K562 (cell line): Measurements from ENCODE around the gene OR51V1. TPM values are rescaled to one million over a fixed set of nuclear protein-coding genes. Genes with fewer than 3 reads are reported as not detected.
A peak's percentile ranks its signal among the peaks of the same experiment; 100 is the strongest.

ENCODE experiments used
- ARNT ChIP-seq, 2 experiments: fragments of 450-650 bp; IDR thresholded peaks; 2 replicates each; pipeline ENCODE4 v1.6.1; 2016; ENCODE audit warnings: mild to moderate bottlenecking in 1 of 2
- CBFA2T3 ChIP-seq: fragments of 450-650 bp; IDR thresholded peaks from 2 replicates; pipeline ENCODE4 v1.6.1; 2017
- CBFB ChIP-seq: sonication (generic); formaldehyde crosslinking; IDR thresholded peaks from 2 replicates; pipeline ENCODE4 v1.4.0; 2020; ENCODE audit warnings: mild to moderate bottlenecking, missing genetic modification reagents
- GABPB2 ChIP-seq: fragments of 250-450 bp; sonication (Bioruptor Pico); conservative IDR thresholded peaks from 2 replicates; pipeline ENCODE4 v1.5.1; 2021; ENCODE audit warnings: mild to moderate bottlenecking
- HDAC8 ChIP-seq: fragments of 450-650 bp; IDR thresholded peaks from 2 replicates; pipeline ENCODE4 v1.6.1; 2016; ENCODE audit warnings: mild to moderate bottlenecking, missing genetic modification characterization, moderate library complexity, missing compliant biosample characterization
- JUN ChIP-seq, 2 experiments: sonication (generic) in 1 of 2; formaldehyde crosslinking in 1 of 2; IDR thresholded peaks; 2 replicates each; pipeline versions ENCODE4 v1.6.1 to v1.8.0; 2012 to 2022; ENCODE audit warnings: borderline replicate concordance in 2 of 2, mild to moderate bottlenecking in 2 of 2, improper control_type of control experiment in 1 of 2, low read depth in 1 of 2, low read length in 1 of 2, missing genetic modification reagents in 1 of 2
- MAZ ChIP-seq, 2 experiments: fragments of 450-650 bp in 1 of 2; sonication (generic) in 1 of 2; formaldehyde crosslinking; IDR thresholded peaks in 1 of 2; conservative IDR thresholded peaks in 1 of 2; 2 replicates each; pipeline versions ENCODE4 v1.4.0 to v1.5.0; 2020; ENCODE audit warnings: mild to moderate bottlenecking in 1 of 2, missing genetic modification reagents in 1 of 2
- MTF1 ChIP-seq: fragments of 250-450 bp; sonication (Bioruptor Pico); IDR thresholded peaks from 2 replicates; pipeline ENCODE4 v1.9.0; 2021; ENCODE audit warnings: moderate library complexity, mild to moderate bottlenecking, inconsistent platforms, borderline replicate concordance
- NFE2L1 ChIP-seq: fragments of 450-650 bp; IDR thresholded peaks from 2 replicates; pipeline ENCODE4 v1.6.1; 2016; ENCODE audit warnings: missing genetic modification characterization, low read depth, mild to moderate bottlenecking, missing compliant biosample characterization, moderate library complexity, borderline replicate concordance
- PHB2 ChIP-seq: fragments of 450-650 bp; IDR thresholded peaks from 2 replicates; pipeline ENCODE4 v1.6.1; 2017; ENCODE audit warnings: low read depth
- POLR2B ChIP-seq: fragments of 450-650 bp; IDR thresholded peaks from 2 replicates; pipeline ENCODE4 v1.6.1; 2018; ENCODE audit warnings: low read depth; ENCODE audit not compliant: partially characterized antibody
- PTRF ChIP-seq: fragments of 450-650 bp; IDR thresholded peaks from 2 replicates; pipeline ENCODE4 v1.6.1; 2016; ENCODE audit warnings: mild to moderate bottlenecking, missing genetic modification characterization, missing compliant biosample characterization
- RCOR1 ChIP-seq, 2 experiments: IDR thresholded peaks; 2 replicates each; pipeline ENCODE4 v1.6.1; 2012; ENCODE audit warnings: low read depth in 2 of 2, low read length in 2 of 2, borderline replicate concordance in 1 of 2, improper control_type of control experiment in 1 of 2
- SMAD4 ChIP-seq: fragments of 250-450 bp; sonication (Bioruptor Pico); conservative IDR thresholded peaks from 2 replicates; pipeline ENCODE4 v1.8.0; 2021; ENCODE audit warnings: inconsistent platforms, mild to moderate bottlenecking, moderate library complexity
- SRSF3 ChIP-seq: fragments of 200-400 bp; formaldehyde crosslinking; IDR thresholded peaks from 2 replicates; pipeline ENCODE4 v1.6.1; 2016; ENCODE audit warnings: mild to moderate bottlenecking, low read length, moderate library complexity; ENCODE audit not compliant: insufficient read depth
- TSC22D4 ChIP-seq: fragments of 450-650 bp; IDR thresholded peaks from 2 replicates; pipeline ENCODE4 v1.6.1; 2016; ENCODE audit warnings: missing genetic modification characterization, missing biosample characterization, control low read depth
- ZC3H11A ChIP-seq: IDR thresholded peaks from 2 replicates; pipeline ENCODE4 v1.6.1; 2012; ENCODE audit warnings: low read depth, low read length, improper control_type of control experiment
- ZKSCAN8 ChIP-seq: fragments of 200-800 bp; sonication (Bioruptor generic); IDR thresholded peaks from 2 replicates; pipeline ENCODE4 v1.6.1; 2016; ENCODE audit warnings: missing genetic modification characterization, missing compliant biosample characterization
- ZNF274 ChIP-seq: IDR thresholded peaks from 2 replicates; pipeline ENCODE4 v1.6.1; 2011; ENCODE audit warnings: low read depth, mild to moderate bottlenecking, low read length, moderate library complexity, borderline replicate concordance
- ZNF316 ChIP-seq: fragments of 450-650 bp; IDR thresholded peaks from 2 replicates; pipeline ENCODE4 v1.6.1; 2016
- ZNF436 ChIP-seq: fragments of 250-450, 450-650 bp; sonication (Bioruptor Pico); formaldehyde crosslinking; IDR thresholded peaks from 2 replicates; pipeline ENCODE4 v1.7.0; 2020; ENCODE audit warnings: mild to moderate bottlenecking
- ZNF584 ChIP-seq: fragments of 200-800 bp; sonication (Bioruptor generic); IDR thresholded peaks from 2 replicates; pipeline ENCODE4 v1.6.1; 2016; ENCODE audit warnings: low read depth, mild to moderate bottlenecking, missing genetic modification characterization, missing compliant biosample characterization
- ZNF717 ChIP-seq: fragments of 250-450 bp; sonication (Bioruptor Pico); IDR thresholded peaks from 2 replicates; pipeline ENCODE4 v1.5.0; 2021
- polyA plus RNA-seq, 8 experiments: library from polyadenylated mRNA; depleted of rRNA in 4 of 8; stranded (reverse) in 5 of 8; unstranded in 3 of 8; fragments of >200 nt; fragmentation: Nextera tagmentation in 2 of 8; fragmentation: Illumina TruSeq in 1 of 8; extraction: Ambion mirVana in 2 of 8; extraction: Trizol in 1 of 8; gene quantifications; 2 replicates each; pipeline versions ENCODE4 v1.2.1 to v1.2.3, GENCODE V29; 2011 to 2014; ENCODE audit warnings: inconsistent platforms in 1 of 8, missing spikeins in 1 of 8
- total RNA-seq, 7 experiments: library from RNA; depleted of rRNA in 6 of 7; stranded (reverse); fragments of >200 nt in 6 of 7; fragmentation: Illumina TruSeq in 2 of 7; extraction: Trizol in 2 of 7; gene quantifications; 2 replicates each; pipeline versions ENCODE4 v1.2.1 to v1.2.3, GENCODE V29; 2011 to 2021; ENCODE audit warnings: low replicate concordance in 1 of 7
- TF ChIP-seq, protein P1 (sequence below): sonication (generic); formaldehyde crosslinking; IDR thresholded peaks from 2 replicates; pipeline ENCODE4 v1.8.1; 2023; ENCODE audit warnings: mild to moderate bottlenecking, missing genetic modification reagents
- TF ChIP-seq, protein P2 (sequence below): fragments of 250-450 bp; sonication (Bioruptor Pico); IDR thresholded peaks from 2 replicates; pipeline ENCODE4 v1.5.0; 2021; ENCODE audit warnings: mild to moderate bottlenecking, borderline replicate concordance

OR51V1 gene
- total and polyA plus RNA-seq, 9 of the 15 experiments (the other 6 are each of a cell fraction or from before 2014, with no cell fraction given): not detected

DNA sequence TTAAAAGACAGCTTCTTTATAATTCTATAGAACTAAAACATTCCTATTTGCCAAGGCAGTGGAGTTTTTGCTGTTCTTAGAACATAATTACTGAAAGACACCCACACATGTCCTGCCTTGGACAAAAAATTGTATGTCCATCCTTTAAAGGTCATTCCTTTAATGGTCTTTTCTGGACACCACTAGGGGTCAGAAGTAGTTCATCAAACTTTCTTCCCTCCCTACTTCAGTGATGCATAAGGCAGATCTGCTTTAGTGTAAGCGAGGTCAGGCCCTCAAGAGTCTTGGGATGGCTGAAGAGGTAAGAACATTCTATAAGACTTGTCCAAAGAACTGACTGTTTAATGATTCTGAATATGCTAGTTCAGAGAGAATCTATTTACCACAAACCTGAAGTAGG, 4.3 kb upstream of the OR51V1 start (continued):
- TF ChIP-seq ARNT (IDR thresholded peaks at IDR 0.05) (0 out of 4 replicates have a peak, but pooled peaks of 1 of the 2 experiments have one; percentile 53), ZC3H11A (no peak), NFE2L1 (tag) (no peak), CBFB (CRISPR knock-in tag) (no peak), MTF1 (no peak), POLR2B (no peak), SRSF3 (no peak), ZNF436 (no peak), MAZ (CRISPR knock-in tag; conservative IDR thresholded peaks at IDR 0.05 in 1 of 2, IDR thresholded peaks at IDR 0.05 in 1 of 2) (peak in 1 of 2 experiments; percentile 58; a peak in 2 of 4 replicates), TSC22D4 (tag) (no peak), ZKSCAN8 (no peak), HDAC8 (no peak), ZNF316 (no peak), ZNF274 (no peak), ZNF584 (CRISPR knock-in tag) (no peak), ZNF717 (no peak), CBFA2T3 (peak; percentile 9; the same call in 1 of the 2 replicates), RCOR1 (IDR thresholded peaks at IDR 0.05; ENCODE audit: borderline replicate concordance in 1 of 2, low read depth in 2 of 2, low read length in 2 of 2) (peak in 1 of 2 experiments; percentile 87; a peak in 2 of 4 replicates), SMAD4 (CRISPR knock-in tag) (no peak), PHB2 (no peak), PTRF (tag) (no peak), JUN (IDR thresholded peaks at IDR 0.05; ENCODE audit: borderline replicate concordance, low read depth, low read length) (no peak), JUN (CRISPR knock-in tag; IDR thresholded peaks at IDR 0.05; ENCODE audit: borderline replicate concordance) (no peak), GABPB2 (CRISPR knock-in tag) (no peak)
- TF ChIP-seq, protein P1, sequence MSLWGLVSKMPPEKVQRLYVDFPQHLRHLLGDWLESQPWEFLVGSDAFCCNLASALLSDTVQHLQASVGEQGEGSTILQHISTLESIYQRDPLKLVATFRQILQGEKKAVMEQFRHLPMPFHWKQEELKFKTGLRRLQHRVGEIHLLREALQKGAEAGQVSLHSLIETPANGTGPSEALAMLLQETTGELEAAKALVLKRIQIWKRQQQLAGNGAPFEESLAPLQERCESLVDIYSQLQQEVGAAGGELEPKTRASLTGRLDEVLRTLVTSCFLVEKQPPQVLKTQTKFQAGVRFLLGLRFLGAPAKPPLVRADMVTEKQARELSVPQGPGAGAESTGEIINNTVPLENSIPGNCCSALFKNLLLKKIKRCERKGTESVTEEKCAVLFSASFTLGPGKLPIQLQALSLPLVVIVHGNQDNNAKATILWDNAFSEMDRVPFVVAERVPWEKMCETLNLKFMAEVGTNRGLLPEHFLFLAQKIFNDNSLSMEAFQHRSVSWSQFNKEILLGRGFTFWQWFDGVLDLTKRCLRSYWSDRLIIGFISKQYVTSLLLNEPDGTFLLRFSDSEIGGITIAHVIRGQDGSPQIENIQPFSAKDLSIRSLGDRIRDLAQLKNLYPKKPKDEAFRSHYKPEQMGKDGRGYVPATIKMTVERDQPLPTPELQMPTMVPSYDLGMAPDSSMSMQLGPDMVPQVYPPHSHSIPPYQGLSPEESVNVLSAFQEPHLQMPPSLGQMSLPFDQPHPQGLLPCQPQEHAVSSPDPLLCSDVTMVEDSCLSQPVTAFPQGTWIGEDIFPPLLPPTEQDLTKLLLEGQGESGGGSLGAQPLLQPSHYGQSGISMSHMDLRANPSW (CRISPR knock-in tag): no peak
- TF ChIP-seq, protein P2, sequence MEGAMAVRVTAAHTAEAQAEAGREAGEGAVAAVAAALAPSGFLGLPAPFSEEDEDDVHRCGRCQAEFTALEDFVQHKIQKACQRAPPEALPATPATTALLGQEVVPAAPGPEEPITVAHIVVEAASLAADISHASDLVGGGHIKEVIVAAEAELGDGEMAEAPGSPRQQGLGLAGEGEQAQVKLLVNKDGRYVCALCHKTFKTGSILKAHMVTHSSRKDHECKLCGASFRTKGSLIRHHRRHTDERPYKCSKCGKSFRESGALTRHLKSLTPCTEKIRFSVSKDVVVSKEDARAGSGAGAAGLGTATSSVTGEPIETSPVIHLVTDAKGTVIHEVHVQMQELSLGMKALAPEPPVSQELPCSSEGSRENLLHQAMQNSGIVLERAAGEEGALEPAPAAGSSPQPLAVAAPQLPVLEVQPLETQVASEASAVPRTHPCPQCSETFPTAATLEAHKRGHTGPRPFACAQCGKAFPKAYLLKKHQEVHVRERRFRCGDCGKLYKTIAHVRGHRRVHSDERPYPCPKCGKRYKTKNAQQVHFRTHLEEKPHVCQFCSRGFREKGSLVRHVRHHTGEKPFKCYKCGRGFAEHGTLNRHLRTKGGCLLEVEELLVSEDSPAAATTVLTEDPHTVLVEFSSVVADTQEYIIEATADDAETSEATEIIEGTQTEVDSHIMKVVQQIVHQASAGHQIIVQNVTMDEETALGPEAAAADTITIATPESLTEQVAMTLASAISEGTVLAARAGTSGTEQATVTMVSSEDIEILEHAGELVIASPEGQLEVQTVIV (CRISPR knock-in tag): no peak
